Measurements from ENCODE around the gene NAA80.
"Not testable (repeated sequence)": the region's sequence is repeated elsewhere in the genome, so short reads cannot be mapped to it uniquely, and the experiment has no call there.

The NAA80 gene

DNA sequence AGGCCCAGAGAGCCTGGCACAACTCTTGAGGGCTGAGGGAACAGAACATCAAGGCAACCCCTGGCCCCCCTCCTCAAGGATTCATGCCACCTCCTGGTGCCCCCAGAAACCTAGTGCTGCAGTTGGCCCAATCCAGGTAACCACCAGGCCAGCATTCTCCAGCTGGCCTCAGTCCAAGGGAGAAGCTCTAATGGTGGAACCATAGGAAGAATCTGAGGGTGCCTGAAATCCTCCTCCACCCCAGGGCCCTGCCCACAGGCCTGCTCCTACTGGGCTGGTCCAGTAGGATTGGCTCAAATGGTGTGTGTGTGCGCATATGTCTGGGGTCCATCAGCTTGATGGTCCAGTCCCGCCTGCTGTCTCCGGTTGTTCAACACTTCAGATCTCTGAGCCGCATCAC is 15.6 kb upstream of the NAA80 start:
- in situ Hi-C loops (cut with MboI; ENCODE audit: low pct_unique_long_range_greater_than_20kb, low sequenced_read_pairs, unreplicated experiment): no loop called here
- TF ChIP-seq, protein P1, sequence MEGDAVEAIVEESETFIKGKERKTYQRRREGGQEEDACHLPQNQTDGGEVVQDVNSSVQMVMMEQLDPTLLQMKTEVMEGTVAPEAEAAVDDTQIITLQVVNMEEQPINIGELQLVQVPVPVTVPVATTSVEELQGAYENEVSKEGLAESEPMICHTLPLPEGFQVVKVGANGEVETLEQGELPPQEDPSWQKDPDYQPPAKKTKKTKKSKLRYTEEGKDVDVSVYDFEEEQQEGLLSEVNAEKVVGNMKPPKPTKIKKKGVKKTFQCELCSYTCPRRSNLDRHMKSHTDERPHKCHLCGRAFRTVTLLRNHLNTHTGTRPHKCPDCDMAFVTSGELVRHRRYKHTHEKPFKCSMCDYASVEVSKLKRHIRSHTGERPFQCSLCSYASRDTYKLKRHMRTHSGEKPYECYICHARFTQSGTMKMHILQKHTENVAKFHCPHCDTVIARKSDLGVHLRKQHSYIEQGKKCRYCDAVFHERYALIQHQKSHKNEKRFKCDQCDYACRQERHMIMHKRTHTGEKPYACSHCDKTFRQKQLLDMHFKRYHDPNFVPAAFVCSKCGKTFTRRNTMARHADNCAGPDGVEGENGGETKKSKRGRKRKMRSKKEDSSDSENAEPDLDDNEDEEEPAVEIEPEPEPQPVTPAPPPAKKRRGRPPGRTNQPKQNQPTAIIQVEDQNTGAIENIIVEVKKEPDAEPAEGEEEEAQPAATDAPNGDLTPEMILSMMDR (IDR thresholded peaks at IDR 0.05; ENCODE audit: extremely low read depth, insufficient read depth, missing control alignments): no peak
- DNase-seq (ENCODE audit: low spot score): no peak

DNA sequence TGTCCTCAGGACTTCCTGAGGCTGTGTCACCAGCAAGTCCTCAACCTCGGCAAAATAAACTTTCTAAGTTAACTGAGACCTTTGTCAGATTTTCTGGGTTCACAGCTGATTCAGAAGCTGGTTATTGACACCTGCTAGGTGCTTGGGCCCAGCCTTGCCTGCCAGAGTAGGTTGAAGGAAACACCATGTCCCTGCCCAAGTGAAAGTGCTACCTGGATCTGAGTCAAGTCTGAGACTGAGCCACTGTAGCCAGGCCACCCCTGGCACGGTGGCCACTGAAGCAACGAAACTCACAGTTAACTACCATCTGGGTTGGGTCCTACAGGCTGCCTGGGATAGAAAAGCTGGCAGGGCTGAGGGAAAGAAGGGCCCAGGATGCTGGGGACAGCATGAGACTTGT is 15.1 kb upstream of the NAA80 start:
- TF ChIP-seq, protein P1 (IDR thresholded peaks at IDR 0.05; ENCODE audit: extremely low read depth, insufficient read depth, missing control alignments): no peak
- in situ Hi-C loops (cut with MboI; ENCODE audit: low pct_unique_long_range_greater_than_20kb, low sequenced_read_pairs, unreplicated experiment): no loop called here
- no peak for DNase-seq (ENCODE audit: low spot score)

DNA sequence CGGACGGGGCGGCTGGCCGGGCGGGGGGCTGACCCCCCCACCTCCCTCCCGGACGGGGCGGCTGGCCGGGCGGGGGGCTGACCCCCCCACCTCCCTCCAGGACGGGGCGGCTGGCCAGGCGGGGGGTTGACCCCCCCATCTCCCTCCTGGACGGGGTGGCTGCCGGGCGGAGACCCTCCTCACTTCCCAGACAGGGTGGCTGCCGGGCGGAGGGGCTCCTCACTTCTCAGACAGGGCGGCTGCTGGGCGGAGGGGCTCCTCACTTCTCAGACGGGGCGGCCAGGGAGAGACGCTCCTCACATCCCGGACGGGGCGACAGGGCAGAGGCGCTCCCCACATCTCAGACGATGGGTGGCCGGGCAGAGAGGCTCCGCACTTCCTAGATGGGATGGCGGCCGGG is 12.8 kb upstream of the NAA80 start:
- in situ Hi-C loops (cut with MboI; ENCODE audit: low pct_unique_long_range_greater_than_20kb, low sequenced_read_pairs, unreplicated experiment); DNase-seq (ENCODE audit: low spot score): not testable (repeated sequence)

DNA sequence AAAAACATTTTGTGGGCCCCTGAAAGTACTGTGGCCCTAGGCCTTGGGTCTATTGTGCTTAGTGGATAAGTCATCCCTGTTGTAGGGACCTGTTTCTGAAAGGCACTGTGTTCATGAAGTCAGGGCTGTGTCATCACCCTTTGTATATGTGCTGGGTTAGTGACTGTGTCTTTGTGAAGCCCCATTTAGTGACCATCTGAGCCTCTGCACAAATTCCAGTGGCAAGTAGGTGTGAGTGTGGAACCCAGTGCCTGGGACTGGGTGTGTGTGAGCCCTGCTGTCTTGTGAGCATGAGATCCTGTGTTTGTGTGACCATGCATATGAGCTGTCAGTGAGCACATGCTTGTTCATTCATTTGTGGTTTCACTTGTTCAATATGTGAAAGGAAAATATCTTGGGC is 5.4 kb upstream of the NAA80 start:
- no peak for DNase-seq (ENCODE audit: low spot score)
- TF ChIP-seq, protein P1 (IDR thresholded peaks at IDR 0.05; ENCODE audit: extremely low read depth, insufficient read depth, missing control alignments): no peak
- in situ Hi-C loops (cut with MboI; ENCODE audit: low pct_unique_long_range_greater_than_20kb, low sequenced_read_pairs, unreplicated experiment): no loop called here

DNA sequence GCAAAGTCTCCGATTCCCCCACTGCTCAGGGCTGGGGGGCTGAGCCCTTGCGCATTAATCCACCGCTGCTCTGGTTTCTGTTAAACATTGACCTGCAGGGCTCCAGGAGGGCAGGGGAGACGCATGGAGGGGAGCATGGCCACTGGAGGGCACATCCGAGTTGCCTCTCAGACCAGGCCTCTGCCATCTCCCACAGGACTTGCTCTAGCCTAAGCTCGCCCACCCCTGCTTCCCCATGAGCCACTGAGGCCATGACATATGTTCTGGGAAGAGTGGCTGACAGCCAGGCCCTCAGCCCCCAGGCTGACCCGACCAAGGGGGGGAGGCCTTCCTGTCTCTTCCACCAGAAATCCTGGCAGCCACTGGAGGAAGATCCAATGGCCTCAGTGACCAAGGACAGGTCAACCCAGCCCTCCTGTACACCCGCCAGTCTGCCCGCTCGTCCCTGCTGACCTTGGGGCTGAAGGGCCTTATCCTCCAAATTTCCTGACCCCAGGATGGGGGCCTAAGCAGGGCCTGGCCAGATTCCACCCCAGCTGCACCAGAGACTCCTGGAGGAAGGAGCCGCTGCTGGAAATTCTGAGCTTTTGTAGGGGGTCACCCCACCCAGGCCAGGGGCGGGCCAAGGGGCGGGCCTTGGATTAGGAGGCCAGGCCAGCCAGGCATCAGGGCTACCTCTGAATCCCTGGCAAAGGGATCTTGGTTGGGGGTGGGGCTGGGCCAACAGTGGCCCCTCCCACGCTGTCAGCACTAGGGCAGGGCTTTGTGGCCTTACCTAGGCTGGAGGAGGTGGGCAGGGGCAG is 4.0 kb upstream of the NAA80 start, which contains the start of gene HYAL1:
TSS of gene HYAL1 (minus strand) at position 562 of the 803 bp plus-strand sequence. CDS start 618 bp downstream, outside the sequence.
- DNase-seq (ENCODE audit: low spot score): no peak
- in situ Hi-C loops (cut with MboI; ENCODE audit: low pct_unique_long_range_greater_than_20kb, low sequenced_read_pairs, unreplicated experiment): no loop called here
- TF ChIP-seq, protein P1 (IDR thresholded peaks at IDR 0.05; ENCODE audit: extremely low read depth, insufficient read depth, missing control alignments): no peak

DNA sequence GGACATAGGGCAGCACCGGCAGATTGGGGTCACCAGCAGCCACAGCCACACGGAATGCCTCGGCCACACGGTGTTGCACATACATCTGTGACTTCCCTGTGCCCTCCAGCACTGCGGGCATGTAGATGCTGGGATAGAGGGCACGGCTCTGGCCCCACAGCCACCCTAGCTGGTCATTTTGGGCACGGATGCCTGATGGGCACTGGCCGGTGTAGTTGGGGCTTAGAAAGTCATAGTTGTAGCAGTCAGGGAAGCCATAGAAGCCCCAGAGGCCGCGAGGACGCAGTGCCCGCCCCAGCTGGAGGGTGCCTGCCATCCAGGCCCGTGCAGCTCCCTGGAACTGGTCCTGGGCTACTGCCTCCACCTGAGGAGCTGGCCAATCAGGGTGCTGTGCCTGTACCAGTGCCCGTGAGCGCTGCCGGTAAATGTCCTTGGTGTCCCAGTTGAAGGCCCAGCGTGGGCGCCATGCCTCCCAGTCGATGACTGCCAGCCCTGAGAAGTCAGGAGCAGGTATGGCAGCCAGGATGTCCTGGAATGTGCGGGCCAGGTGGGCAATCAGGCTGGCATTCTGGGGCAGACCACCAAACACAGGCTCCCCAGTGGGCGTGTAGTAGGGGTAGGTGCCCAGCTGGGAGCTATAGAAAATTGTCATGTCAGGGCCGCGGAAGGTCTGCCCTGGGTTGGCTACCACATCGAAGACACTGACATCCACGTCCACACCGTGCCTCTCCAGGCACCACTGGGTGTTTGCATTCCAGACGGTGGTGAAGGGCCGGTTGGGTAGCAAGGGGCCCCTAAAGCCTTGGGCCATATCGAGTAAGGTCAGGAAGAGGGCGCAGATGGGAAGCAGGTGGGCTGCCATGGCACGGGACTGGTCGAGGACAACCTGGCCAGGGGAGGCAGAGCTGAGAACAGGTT is 3.1 kb upstream of the NAA80 start:
- TF ChIP-seq, protein P1 (IDR thresholded peaks at IDR 0.05; ENCODE audit: extremely low read depth, insufficient read depth, missing control alignments): no peak
- in situ Hi-C loops (cut with MboI; ENCODE audit: low pct_unique_long_range_greater_than_20kb, low sequenced_read_pairs, unreplicated experiment): no loop called here
- no peak for DNase-seq (ENCODE audit: low spot score)
